K562 (cell line): ENCODE results near the gene NEURL2. TPM values are rescaled to one million over a fixed set of nuclear protein-coding genes. Genes with fewer than 3 reads are reported as not detected.

ENCODE experiments used
- BACH1 ChIP-seq: fragments of 200-800 bp; sonication (Bioruptor generic); IDR thresholded peaks from 2 replicates; pipeline ENCODE4 v1.6.1; 2016; ENCODE audit warnings: missing genetic modification characterization, missing compliant biosample characterization
- HDAC8 ChIP-seq: fragments of 450-650 bp; IDR thresholded peaks from 2 replicates; pipeline ENCODE4 v1.6.1; 2016; ENCODE audit warnings: mild to moderate bottlenecking, missing genetic modification characterization, moderate library complexity, missing compliant biosample characterization
- KAT7 ChIP-seq: sonication (generic); formaldehyde crosslinking; IDR thresholded peaks from 2 replicates; pipeline ENCODE4 v1.8.0; 2022; ENCODE audit warnings: missing genetic modification reagents, mild to moderate bottlenecking, borderline replicate concordance
- MCM2 ChIP-seq: fragments of 450-650 bp; IDR thresholded peaks from 2 replicates; pipeline ENCODE4 v1.6.1; 2017; ENCODE audit warnings: low read depth, mild to moderate bottlenecking
- OTX1 ChIP-seq: fragments of 450-650 bp; formaldehyde crosslinking; IDR thresholded peaks from 2 replicates; pipeline ENCODE4 v1.4.0; 2022; ENCODE audit warnings: mild to moderate bottlenecking
- PKNOX1 ChIP-seq: fragments of 450-650 bp; IDR thresholded peaks from 2 replicates; pipeline ENCODE4 v1.6.1; 2016
- SLC30A9 ChIP-seq: fragments of 250-450 bp; sonication (Bioruptor Pico); IDR thresholded peaks from 2 replicates; pipeline ENCODE4 v1.8.0; 2022; ENCODE audit warnings: mild to moderate bottlenecking, moderate library complexity
- SMAD3 ChIP-seq: fragments of 450-650 bp; formaldehyde crosslinking; conservative IDR thresholded peaks from 2 replicates; pipeline ENCODE4 v1.4.0; 2020; ENCODE audit warnings: mild to moderate bottlenecking
- SP1 ChIP-seq: sonication (generic); formaldehyde crosslinking; IDR thresholded peaks from 2 replicates; pipeline ENCODE4 v1.8.1; 2022; ENCODE audit warnings: mild to moderate bottlenecking, missing genetic modification reagents
- TBP ChIP-seq: optimal IDR thresholded peaks from 2 replicates; pipeline ENCODE3; 2011; ENCODE audit warnings: low read depth, low read length, improper control_type of control experiment
- polyA plus RNA-seq, 8 experiments: library from polyadenylated mRNA; depleted of rRNA in 4 of 8; stranded (reverse) in 5 of 8; unstranded in 3 of 8; fragments of >200 nt; fragmentation: Nextera tagmentation in 2 of 8; fragmentation: Illumina TruSeq in 1 of 8; extraction: Ambion mirVana in 2 of 8; extraction: Trizol in 1 of 8; gene quantifications; 2 replicates each; pipeline versions ENCODE4 v1.2.1 to v1.2.3, GENCODE V29; 2011 to 2014; ENCODE audit warnings: inconsistent platforms in 1 of 8, missing spikeins in 1 of 8
- total RNA-seq, 7 experiments: library from RNA; depleted of rRNA in 6 of 7; stranded (reverse); fragments of >200 nt in 6 of 7; fragmentation: Illumina TruSeq in 2 of 7; extraction: Trizol in 2 of 7; gene quantifications; 2 replicates each; pipeline versions ENCODE4 v1.2.1 to v1.2.3, GENCODE V29; 2011 to 2021; ENCODE audit warnings: low replicate concordance in 1 of 7
- TF ChIP-seq, protein P1 (sequence below): sonication (generic); formaldehyde crosslinking; IDR thresholded peaks from 2 replicates; pipeline ENCODE4 v1.8.0; 2023; ENCODE audit warnings: mild to moderate bottlenecking, missing genetic modification reagents
- TF ChIP-seq, protein P2 (sequence below): fragments of 450-650 bp; IDR thresholded peaks from 2 replicates; pipeline ENCODE4 v1.6.1; 2014; ENCODE audit warnings: low read depth, mild to moderate bottlenecking, moderate library complexity, borderline replicate concordance
- TF ChIP-seq, protein P3 (sequence below): fragments of 200-400 bp; formaldehyde crosslinking; IDR thresholded peaks from 2 replicates; pipeline ENCODE4 v1.6.1; 2017; ENCODE audit warnings: mild to moderate bottlenecking, low read depth, low read length, moderate library complexity
- TF ChIP-seq, protein P4 (sequence below), 2 experiments: IDR thresholded peaks; 2 replicates each; pipeline ENCODE4 v1.6.1; 2012; ENCODE audit warnings: improper control_type of control experiment in 2 of 2, low read depth in 2 of 2, low read length in 2 of 2, borderline replicate concordance in 1 of 2
- TF ChIP-seq, protein P5 (sequence below): fragments of 450-650 bp; IDR thresholded peaks from 2 replicates; pipeline ENCODE4 v1.7.1; 2018; ENCODE audit warnings: mild to moderate bottlenecking, low read depth; ENCODE audit not compliant: partially characterized antibody

The NEURL2 gene
- total and polyA plus RNA-seq, 9 of the 15 experiments (the other 6 are each of a cell fraction or from before 2014, with no cell fraction given): 0.22 to 1.9 (median 0.50) TPM; not detected in 1

DNA sequence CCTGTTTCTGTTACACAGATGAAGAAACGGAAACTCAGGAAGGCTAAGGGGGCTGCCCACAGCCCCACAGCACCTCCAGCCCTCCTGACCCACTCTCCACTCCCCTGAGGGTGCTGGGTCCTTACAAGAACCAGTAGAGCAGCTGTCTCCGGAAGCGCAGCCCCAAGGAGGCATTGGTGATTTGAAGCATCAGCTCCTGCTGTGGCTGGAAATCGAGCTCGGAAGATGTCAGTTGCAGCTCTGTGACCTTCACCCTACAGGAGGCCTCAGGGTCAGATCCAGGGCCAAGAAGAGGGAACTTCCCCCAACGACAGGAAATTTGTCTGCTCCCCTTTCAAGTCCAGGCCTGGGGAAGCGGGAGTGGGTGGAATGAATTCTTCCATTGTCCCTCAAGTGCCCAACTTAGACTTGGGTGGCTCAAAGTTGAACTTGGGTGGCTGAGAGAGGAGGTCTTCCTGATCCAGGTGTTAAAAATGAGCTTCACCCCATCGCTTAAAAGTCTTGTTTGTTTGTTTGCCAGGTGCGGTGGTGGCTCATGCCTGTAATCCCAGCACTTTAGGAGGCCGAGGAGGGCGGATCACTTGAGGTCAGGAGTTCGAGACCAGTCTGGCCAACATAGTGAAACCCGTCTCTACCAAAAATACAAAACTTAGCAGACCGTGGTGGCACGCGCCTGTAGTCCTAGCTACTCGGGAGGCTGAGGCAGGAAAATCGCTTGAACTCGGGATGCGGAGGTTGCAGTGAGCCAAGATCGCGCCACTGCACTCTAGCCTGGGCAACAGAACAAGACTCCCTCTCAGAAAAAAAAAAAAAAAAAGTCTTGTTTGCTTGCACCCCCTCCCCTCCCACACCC, 19.0 kb upstream of the NEURL2 start (continued):
- TF ChIP-seq PKNOX1 (no peak), MCM2 (no peak), SMAD3 (no peak), TBP (no peak), OTX1 (CRISPR knock-in tag) (no peak), KAT7 (peak; percentile 43; the same call in 1 of the 2 replicates), BACH1 (no peak), SLC30A9 (no peak), HDAC8 (tag) (no peak), SP1 (CRISPR knock-in tag) (no peak)
- TF ChIP-seq, protein P1, sequence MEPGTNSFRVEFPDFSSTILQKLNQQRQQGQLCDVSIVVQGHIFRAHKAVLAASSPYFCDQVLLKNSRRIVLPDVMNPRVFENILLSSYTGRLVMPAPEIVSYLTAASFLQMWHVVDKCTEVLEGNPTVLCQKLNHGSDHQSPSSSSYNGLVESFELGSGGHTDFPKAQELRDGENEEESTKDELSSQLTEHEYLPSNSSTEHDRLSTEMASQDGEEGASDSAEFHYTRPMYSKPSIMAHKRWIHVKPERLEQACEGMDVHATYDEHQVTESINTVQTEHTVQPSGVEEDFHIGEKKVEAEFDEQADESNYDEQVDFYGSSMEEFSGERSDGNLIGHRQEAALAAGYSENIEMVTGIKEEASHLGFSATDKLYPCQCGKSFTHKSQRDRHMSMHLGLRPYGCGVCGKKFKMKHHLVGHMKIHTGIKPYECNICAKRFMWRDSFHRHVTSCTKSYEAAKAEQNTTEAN: no peak
- TF ChIP-seq, protein P2, sequence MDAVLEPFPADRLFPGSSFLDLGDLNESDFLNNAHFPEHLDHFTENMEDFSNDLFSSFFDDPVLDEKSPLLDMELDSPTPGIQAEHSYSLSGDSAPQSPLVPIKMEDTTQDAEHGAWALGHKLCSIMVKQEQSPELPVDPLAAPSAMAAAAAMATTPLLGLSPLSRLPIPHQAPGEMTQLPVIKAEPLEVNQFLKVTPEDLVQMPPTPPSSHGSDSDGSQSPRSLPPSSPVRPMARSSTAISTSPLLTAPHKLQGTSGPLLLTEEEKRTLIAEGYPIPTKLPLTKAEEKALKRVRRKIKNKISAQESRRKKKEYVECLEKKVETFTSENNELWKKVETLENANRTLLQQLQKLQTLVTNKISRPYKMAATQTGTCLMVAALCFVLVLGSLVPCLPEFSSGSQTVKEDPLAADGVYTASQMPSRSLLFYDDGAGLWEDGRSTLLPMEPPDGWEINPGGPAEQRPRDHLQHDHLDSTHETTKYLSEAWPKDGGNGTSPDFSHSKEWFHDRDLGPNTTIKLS: no peak
- TF ChIP-seq, protein P3, sequence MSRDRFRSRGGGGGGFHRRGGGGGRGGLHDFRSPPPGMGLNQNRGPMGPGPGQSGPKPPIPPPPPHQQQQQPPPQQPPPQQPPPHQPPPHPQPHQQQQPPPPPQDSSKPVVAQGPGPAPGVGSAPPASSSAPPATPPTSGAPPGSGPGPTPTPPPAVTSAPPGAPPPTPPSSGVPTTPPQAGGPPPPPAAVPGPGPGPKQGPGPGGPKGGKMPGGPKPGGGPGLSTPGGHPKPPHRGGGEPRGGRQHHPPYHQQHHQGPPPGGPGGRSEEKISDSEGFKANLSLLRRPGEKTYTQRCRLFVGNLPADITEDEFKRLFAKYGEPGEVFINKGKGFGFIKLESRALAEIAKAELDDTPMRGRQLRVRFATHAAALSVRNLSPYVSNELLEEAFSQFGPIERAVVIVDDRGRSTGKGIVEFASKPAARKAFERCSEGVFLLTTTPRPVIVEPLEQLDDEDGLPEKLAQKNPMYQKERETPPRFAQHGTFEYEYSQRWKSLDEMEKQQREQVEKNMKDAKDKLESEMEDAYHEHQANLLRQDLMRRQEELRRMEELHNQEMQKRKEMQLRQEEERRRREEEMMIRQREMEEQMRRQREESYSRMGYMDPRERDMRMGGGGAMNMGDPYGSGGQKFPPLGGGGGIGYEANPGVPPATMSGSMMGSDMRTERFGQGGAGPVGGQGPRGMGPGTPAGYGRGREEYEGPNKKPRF: no peak
- TF ChIP-seq, protein P4, sequence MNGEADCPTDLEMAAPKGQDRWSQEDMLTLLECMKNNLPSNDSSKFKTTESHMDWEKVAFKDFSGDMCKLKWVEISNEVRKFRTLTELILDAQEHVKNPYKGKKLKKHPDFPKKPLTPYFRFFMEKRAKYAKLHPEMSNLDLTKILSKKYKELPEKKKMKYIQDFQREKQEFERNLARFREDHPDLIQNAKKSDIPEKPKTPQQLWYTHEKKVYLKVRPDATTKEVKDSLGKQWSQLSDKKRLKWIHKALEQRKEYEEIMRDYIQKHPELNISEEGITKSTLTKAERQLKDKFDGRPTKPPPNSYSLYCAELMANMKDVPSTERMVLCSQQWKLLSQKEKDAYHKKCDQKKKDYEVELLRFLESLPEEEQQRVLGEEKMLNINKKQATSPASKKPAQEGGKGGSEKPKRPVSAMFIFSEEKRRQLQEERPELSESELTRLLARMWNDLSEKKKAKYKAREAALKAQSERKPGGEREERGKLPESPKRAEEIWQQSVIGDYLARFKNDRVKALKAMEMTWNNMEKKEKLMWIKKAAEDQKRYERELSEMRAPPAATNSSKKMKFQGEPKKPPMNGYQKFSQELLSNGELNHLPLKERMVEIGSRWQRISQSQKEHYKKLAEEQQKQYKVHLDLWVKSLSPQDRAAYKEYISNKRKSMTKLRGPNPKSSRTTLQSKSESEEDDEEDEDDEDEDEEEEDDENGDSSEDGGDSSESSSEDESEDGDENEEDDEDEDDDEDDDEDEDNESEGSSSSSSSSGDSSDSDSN (IDR thresholded peaks at IDR 0.05; ENCODE audit: borderline replicate concordance in 1 of 2, low read depth in 2 of 2, low read length in 2 of 2): no peak
- TF ChIP-seq, protein P5, sequence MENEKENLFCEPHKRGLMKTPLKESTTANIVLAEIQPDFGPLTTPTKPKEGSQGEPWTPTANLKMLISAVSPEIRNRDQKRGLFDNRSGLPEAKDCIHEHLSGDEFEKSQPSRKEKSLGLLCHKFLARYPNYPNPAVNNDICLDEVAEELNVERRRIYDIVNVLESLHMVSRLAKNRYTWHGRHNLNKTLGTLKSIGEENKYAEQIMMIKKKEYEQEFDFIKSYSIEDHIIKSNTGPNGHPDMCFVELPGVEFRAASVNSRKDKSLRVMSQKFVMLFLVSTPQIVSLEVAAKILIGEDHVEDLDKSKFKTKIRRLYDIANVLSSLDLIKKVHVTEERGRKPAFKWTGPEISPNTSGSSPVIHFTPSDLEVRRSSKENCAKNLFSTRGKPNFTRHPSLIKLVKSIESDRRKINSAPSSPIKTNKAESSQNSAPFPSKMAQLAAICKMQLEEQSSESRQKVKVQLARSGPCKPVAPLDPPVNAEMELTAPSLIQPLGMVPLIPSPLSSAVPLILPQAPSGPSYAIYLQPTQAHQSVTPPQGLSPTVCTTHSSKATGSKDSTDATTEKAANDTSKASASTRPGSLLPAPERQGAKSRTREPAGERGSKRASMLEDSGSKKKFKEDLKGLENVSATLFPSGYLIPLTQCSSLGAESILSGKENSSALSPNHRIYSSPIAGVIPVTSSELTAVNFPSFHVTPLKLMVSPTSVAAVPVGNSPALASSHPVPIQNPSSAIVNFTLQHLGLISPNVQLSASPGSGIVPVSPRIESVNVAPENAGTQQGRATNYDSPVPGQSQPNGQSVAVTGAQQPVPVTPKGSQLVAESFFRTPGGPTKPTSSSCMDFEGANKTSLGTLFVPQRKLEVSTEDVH: no peak
